GM21576 (cell line): ENCODE results near the gene TBC1D24.
"Not testable (repeated sequence)": the region's sequence is repeated elsewhere in the genome, so short reads cannot be mapped to it uniquely, and the experiment has no call there.

Experiments used
- ATAC-seq: cut with Tn5 transposase; IDR thresholded peaks from one replicate; pipeline ENCODE4 v1.9.1; 2021; ENCODE audit warnings: mild to moderate bottlenecking, moderate library complexity; ENCODE audit not compliant: unreplicated experiment

The TBC1D24 gene

DNA sequence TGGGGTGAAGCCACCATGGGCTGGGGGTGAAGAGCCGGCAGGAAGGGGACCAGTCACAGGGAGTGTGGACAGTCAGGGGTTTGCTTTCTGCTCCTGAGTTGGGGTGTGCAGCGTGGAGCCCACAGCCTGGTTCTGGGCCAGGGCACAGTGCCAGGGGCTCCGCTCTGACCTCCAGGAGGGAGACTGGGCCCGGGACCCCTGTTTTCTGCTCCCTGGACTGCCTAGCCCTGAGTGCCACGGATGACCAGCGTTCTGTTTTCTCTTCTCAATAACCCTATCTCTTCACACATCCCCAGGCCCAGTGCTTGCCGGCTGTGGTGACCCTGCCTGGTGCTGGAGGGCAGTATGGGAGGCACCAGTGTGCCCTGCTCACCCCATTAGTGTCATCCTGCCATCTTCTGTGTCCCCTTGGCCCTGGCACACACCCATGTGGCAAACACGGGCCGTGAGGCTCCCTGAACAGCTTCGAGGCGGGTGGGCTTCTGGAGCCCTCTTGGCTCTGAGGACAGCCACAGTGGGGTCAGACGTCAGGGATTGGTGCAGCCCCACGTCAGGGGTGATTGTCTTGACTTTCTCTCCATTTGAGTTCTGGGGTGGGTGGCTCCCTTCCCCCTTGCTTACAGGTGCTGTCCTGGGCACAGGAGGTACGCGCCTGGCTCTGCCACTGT is 55.2 kb downstream of the TBC1D24 start:
- no peak for ATAC-seq

DNA sequence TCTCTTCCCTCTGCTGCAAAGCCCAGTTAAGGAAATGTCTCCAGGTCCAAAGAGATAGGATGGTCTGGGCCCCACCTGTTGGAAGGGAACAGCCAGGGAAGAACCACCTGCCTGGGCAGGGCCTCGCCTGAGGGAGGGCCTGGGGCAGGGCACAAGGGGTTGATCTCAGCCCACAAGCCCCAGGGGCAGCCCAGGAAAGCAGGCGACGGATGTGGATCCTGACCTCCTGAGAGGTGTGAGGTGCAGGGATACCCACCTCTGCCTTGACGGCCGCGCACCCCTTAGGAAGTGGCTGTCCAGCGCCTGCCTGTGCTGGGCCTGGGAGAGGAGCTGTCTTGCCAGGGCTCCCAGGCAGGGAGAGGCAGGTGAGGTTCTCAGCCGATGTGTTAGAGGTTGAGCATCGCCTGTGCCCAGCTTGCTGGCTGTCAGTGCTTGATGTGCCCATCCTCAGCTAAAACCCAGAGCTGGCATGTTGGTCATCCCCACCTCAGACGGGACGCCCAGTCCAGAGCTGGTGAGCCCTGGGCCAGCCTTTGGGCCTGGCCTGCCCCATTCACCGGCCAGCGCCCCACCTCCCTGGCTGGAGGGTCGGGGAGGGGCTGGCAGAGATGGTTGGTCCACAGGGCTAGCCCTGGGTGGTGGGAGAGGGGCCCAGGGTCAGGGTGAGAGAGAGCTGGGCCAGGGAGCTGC is 55.8 kb downstream of the TBC1D24 start:
- ATAC-seq: no peak

DNA sequence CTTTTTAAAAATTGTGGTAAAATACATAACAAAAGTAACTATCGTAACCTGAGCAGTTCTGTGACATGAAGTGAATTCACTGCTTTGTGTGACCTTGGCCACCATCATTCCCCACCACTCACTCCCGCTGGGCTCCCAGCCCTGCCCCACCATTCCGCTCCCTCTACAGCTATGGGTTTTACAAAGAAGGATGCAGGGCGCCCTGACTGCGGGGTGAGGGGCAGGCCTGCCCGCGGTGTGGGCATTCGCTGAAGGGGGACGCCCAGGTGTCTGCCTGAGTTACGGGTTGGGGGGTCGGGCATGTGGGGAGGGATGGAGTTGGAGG is 56.4 kb downstream of the TBC1D24 start, which contains the start of gene CEMP1:
Gene CEMP1 (minus strand): TSS at position 38 of the 325 bp plus-strand sequence. CDS start 335 bp downstream, outside the sequence.
- no peak for ATAC-seq

DNA sequence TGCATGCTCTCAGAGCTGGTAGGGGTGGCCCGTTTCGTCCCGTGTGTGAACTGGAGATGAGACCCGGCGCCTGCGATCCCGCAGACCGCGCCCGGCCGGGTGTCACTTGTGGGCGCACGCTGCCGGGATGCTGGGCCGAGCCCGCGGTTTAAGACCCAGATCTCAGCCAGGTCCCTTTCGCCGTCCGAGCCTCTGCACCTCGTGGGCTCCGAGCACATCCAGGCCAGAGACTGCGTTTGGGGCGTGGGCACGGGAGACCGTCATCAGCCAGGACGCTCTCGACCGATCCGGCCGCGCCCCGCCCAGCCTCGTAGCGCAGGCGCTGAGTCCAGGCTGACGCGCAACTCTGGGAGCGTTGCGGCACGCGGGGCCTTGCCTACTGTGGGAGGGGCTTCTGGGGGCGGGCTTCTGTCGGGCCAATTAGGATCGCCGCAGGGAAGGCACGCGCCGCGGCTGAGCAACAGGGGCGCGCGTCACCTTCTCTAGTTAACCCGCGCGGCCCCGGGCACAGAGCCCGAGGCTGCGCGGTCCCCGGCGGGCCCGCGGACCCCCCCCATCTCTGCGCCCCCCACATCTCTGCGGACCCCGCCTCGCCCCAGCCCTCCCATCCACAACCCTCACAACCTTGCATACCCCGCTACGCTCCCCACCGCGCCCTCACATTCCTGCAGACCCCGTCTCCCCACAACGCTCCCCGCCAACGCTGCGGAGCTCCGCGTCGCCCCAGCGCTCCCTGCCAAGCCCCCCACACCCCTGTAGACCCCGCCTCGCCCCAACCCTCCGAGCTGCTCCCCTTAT is 57.0 kb downstream of the TBC1D24 start:
- peak; percentile 75 for ATAC-seq

DNA sequence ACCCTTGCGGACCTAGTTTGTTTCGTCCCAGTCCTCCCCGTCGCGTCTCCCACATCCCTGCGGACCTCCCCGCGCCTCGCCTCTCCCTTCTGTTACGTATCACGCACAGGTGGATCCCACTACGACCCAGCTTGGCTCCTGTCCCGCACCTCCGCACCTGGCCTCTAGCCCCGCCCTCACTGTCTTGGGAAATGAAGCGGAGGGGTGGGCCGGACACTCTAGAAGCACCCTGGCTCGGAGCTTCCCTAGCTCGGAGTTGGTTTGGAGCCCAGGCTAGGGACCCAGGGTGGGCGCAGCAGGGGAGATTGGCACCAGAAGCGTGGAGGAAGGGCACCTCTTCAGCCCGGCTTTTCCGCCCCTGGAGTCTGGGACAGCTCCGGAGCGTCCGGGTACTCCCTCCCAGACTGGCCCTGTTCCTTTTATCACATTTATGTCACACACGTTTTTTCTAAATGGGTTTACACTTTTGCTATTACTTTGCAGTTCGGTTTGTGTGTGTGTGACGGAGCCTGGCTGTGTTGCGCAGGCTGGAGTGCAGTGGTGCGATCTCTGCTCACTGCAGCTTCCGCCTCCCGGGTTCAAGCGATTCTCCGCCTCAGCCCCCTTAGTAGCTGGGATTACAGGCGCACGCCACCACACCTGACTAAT is 57.7 kb downstream of the TBC1D24 start:
- no peak for ATAC-seq

DNA sequence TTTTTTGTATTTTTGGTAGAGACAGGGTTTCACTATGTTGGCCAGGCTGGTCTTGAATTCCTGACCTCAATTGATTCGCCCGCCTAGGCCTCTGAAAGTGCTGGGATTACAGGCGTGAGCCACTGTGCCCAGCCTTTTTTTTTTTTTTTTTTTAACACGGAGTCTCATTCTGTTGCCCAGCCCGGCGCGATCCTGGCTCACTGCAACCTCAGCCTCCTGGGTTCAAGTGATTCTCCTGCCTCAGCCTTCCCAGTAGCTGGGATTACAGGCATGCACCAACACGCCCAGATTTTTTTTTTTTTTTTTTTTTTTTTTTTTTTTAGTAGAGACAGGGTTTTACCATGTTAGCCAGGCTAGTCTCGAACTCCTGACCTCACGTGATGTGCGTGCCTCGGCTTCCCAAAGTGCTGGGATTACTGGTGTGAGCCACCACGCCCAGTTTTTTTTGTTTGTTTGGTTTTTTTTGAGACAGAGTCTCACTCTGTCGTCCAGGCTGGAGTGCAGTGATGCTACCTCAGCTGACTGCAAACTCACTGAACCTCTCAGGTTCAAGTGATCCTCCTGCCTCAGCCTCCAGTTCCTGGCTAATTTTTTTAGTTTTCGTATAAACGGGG is 58.3 kb downstream of the TBC1D24 start:
- ATAC-seq: not testable (repeated sequence)

DNA sequence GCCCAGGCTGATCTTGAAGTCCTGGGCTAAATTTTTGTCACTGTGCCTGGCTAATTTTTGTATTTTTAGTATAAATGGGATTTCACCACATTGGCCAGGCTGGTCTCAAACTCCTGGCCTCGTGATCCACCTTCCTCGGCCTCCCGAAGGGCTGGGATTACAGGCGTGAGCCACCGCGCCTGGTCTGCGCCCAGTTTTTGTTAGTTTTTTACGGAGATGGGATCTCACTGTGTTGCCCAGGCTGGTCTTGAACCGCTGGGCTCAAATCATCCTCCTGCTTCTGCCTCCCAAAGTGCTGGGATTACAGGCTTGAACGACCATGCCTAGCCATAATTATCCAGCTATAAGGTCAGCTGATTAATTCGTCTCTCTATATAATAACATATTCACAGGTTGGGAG is 59.0 kb downstream of the TBC1D24 start:
- no peak for ATAC-seq

DNA sequence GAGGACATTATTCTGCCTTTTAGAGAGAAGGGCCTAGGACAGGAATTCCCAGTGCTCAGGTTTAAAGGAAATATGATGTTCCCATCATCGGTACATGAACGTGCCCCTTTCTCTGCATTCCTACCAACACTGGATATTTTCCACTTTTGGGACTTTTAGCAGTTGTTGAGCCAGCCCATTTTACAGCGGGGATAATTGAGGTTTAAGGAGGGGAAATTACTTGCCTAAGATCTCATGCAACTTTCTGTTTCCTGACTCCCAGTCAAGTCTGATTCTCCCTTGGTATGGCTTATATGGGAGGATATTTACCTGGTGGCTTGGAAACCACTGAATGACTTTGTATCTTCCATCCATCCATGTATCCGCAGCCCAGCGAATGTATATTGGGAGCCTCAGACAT is 59.4 kb downstream of the TBC1D24 start:
- not testable (repeated sequence) for ATAC-seq

DNA sequence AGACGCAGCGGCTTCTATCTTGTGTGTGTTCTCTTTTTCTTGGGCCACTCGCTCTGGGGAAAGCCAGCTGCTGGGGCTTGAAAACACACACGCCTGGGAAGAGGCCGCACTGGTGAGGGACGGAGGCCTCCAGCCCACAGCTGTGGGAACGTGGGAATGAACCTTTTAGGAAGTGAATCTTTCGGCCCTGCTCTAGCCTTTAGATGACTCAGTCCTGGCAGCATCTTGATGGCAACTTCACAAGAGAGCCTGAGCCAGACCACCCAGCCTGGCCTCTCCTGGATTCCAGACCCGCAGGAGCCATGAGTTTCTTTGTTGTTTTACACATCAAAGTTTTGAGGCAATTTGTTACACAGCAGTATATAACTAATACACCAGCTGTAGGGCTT is 60.7 kb downstream of the TBC1D24 start:
- ATAC-seq: no peak

DNA sequence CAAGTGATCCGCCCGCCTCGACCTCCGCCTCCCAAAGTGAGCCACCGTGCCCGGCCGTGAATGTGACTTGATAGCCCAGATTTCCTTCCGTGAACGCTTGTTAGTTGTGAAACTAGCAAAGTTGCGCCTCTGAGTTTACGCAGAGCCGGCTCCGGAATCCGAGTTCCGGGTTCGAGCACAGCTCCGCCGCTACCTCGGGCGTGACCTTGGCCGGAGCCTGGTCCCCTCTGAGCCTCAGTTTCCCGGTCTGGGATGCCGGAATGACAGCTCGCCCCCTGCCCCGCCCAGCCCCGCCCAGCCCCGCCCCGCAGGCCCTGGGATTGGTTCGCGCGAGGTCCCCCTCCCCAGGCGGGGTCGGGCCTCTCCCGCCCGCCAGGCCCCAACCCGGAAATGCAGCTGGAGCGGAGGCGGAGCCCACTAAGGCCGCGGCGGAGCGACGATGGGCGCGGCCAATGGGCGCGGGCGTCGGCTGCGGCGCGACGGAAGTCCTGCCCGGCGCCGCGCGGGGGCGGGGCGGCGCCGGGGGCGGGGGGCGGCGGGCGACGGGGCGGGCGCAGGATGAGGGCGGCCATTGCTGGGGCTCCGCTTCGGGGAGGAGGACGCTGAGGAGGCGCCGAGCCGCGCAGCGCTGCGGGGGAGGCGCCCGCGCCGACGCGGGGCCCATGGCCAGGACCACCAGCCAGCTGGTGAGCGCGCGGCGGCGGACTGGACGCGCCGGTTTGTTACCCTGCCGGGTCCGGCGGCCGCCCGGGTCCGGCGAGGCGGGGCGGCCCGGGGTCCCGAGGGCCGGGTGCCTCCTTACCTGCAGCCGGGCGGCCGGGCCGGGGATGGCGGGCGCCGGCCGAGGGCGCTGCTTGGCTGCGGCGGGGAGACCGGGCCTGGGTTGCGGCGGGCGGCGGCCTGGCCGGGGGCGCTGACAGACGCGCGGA is 62.8 kb downstream of the TBC1D24 start, which contains the start of gene PDPK1:
Gene PDPK1 (plus strand): TSS at position 571 of the 929 bp plus-strand sequence. CDS start 92 bp downstream, at position 663.
- peak; percentile 75 for ATAC-seq

DNA sequence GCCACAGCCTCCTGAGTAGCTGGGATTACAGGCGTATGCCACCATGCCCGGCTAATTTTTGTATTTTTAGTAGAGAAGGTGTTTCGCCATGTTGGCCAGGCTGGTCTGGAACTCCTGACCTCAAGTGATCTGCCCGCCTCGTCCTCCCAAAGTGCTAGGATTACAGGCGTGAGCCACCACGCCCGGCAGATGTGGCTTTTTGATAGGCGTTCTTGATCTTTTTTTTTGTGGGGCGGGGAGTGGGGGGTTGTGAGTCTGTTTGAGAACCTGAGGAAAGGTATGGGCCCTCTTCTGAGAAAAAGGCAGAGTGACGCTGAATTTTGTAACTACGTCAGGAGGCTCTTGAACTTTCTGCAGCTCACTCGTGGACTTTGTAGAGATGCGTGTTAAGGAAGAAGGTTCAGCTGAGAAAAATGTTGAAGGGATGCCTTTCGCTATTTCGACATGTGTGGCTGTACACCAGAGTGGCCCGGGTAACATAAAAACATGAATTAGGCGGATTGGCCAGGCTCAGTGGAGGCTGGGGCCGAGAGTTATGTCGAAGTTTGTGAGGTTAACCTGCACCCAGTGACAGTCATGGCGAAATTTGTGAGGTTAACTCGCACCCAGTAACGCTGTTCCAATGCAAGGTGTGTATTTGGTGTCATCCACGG is 64.4 kb downstream of the TBC1D24 start:
- not testable (repeated sequence) for ATAC-seq

DNA sequence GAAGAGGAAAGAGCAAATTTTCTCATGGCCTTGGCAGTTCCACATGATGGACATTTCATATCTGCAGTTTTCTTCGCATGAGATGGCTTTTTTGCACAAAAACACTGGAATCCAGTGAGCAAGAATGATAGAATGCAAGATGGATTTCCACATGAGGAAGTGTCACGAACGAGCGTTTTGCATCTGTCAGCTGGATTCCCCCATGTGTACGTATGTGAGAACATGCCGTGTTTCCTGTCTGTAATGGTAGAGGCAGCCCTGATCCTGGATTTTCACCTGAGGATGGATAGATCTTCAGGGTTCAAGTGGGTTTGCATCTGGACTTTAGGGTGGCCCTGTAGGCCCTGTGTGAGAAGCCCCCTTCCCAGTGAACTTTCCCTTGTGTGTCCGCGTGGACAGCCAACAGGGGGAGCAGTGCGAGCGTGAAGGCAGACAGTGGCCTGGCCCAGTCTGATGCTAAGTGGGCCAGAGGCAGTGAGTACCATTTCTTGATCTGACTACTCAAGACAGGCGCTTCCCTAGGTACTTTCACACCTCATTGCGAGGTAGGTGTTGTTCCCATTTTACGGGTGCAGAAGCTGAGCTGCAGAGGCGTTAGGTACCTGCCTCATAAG is 65.0 kb downstream of the TBC1D24 start:
- not testable (repeated sequence) for ATAC-seq

DNA sequence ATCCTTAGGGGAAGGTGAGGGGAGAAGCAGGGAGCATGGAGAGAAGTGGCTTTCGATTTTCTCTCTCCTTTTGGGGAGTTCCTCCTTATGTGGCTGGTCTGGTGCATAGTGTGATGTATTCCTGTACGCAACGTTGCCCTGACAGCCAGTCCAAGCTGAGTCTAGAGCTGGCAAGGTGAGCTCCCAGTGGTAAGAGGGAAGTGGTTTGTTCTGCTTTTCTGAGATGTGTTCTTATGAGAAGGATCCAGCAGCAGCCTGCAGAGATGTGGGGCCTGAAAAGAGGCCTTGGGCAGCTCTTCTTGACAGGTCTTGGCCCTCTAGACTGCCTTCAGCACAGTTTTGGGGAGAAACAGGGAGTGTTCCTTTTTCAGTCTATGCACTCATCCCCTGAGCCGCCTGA is 66.0 kb downstream of the TBC1D24 start:
- ATAC-seq: not testable (repeated sequence)

DNA sequence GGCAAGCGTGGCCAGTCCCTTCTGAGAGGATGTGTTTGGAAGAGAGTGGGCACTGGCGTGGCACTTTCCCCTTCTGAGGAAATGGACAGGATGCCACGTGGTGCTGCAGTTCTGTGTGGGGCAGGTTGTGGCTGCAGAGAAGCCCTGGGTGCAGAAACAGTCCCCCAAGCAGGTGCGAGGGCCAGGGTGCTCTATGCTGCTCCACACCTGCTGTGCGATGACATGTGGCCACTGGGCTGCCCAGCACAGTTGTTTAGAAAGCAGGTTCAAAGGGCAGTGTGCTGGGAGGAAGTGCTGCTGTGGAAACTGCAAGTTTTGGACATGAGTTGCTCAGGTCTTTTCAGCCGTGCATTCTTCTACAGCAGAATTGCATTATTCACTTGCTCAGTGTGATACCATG is 66.5 kb downstream of the TBC1D24 start:
- not testable (repeated sequence) for ATAC-seq

DNA sequence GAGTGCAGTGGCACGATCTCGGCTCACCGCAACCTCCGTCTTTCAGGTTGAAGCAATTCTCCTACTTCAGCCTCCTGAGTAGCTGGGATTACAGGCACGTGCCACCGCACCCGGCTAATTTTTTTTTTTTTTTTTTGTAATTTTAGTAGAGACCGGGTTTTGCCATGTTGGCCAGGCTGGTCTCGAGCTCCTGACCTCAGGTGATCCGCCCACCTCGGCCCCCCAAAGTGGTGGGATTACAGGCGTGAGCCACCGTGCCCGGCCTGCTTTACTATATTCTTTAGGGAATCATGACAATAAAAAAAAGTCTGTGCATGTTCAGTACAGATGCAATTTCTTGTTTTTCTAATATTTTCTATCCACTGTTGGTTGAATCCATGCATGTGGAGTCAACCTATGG is 68.8 kb downstream of the TBC1D24 start:
- ATAC-seq: not testable (repeated sequence)

DNA sequence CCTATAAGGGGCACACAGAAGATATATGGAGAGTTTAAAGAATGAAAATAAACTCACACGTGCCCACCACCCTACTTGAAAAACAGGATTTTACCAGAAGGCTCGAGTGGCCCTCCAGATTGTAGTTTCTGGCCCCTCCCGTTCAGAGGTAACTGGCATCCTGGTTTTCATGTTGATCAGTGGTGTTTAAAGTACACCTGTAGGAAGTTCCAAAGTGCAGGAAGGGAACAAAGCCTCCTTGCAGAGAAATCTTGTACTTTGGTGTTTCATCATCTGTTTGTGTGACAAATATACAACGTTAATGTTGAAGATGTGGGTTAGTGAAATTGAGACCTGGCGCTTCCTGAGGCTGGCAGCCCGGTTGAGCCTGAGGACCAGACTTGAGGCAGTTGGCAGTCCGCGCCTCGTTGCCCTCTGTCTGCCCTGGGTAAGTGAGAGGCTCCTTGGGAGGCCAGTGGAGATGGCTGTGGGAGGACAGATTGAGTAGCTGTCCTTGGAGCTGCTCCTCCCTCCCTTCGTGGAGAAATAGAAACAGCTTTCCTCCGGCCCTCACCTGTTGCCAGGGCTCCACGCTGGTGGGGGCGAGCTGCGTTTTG is 75.5 kb downstream of the TBC1D24 start:
- not testable (repeated sequence) for ATAC-seq

DNA sequence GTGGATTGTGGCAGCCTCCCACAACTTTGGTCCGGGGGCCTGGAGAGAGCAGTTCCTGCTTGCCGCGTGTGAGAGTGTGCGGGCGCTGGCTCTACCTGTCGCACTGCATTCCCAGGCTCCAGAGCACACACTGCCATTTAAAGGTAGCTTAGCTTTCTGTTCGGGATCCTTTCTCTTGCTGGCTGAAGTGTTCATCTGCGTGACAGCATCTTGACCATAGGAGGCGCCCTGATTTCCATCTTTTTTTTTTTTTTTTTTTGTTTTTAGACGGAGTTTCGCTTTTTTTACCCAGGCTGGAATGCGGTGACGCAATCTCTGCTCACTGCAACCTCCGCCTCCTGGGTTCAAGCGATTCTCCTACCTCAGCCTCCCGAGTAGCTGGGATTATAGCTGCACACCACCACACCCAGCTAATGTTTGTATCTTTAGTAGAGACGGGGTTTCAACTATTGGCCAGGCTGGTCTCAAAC is 76.5 kb downstream of the TBC1D24 start:
- ATAC-seq: not testable (repeated sequence)
